HG02759 (cell line): Measurements from ENCODE around the gene PCYOX1L.
"Not testable (repeated sequence)": the region's sequence is repeated elsewhere in the genome, so short reads cannot be mapped to it uniquely, and the experiment has no call there.

ENCODE experiments used
- ATAC-seq: cut with Tn5 transposase; IDR thresholded peaks from one replicate; pipeline ENCODE4 v1.9.1; 2021; ENCODE audit warnings: mild to moderate bottlenecking, moderate library complexity; ENCODE audit not compliant: unreplicated experiment

Gene PCYOX1L

DNA sequence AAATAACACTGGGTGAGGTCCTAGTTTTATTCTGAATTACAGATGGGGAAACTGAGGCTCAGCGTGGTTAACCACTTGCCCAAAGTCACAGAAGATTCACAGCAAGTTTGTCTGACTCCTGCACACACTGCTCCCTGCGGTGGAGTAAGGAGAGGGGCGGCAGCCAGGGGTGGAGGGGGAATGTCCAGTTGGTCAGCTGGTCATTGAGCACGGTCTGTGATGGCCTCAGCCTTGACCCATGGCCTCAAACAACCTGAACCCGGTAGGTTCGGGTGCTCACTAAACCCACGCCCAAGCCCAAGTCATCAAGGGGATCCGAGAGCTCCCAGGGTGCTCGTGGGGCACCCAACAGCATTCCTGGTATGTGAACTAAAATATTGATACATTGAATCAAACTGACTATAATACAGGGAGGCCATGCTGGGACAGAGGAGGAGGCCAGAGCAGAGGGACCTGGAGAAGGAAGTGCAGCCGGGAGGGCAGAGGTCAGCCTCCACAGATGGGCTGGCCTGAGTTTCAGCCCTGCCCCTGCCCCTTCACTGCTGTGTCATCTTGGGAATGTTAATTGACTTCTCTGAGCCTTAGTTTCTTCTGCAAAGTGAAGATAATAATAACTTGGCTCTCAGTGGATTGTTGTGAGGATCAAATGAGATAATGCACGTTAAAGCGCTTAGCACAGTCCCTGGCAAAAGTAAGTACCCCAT, 24.8 kb downstream of the PCYOX1L start:
- ATAC-seq: no peak

DNA sequence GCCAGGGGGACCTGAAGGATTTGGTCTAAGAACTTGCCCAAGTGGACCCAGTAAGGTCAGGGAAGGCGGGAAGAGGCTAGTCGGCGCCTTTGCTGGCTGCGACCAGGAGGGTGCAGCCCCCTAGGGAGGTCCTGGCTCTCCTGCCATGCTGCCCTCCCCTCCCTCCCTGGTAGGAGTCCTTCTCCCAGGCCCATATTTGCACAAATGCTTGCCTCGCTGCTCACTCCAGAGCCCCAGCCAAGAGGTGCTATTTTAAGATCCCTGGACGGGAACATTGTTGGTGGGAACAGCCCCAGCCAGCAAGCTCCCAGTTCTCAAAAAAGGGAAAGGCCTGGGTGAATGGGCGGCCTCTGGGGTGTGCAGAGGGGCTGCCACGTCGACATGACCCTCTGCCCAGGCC, 25.6 kb downstream of the PCYOX1L start:
- ATAC-seq: no peak

DNA sequence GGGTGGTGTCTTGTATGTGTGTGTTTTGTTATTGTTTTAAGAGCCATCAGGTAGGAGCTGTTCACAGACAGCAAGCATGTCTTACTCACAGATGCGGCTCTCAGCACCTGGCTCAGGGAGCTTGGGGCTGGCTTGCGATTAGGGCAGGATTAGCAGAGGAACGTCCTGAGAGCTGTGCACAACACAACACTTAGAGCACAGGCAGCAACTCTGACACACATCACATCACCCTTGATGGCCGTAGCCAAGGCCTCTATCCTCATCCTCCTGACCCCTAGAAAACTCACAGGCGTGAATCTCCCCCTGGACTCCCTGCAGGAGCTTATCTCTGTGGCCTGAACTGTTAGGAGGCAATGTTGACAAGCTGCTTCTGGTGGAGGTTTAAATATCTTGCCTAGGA, 28.3 kb downstream of the PCYOX1L start:
- no peak for ATAC-seq

DNA sequence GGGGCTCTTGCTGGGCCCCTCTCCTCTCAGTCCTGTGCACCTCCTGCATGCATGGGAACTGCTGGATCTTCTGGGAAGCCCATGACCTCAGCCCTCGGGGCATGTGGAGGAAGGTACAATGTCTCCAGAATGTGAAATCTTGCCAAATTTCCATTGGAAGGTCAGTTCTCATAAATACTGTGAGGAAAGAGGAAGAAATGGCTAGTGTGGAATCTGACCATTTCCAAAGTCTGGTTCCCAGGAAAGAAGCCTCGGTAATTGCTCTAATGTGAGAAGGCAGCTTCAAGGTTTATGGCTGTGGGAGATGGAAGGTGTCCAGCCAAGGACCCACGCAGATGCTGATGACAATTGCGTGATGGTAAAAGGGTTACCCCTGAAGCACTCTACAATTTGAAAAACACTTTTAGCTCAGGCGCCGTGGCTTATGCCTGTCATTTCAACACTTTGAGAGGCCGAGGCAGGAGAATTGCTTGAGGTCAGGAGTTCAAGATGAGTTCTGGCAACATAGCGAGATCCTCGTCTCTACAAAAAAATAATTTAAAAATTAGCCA, 29.3 kb downstream of the PCYOX1L start:
- ATAC-seq: no peak

DNA sequence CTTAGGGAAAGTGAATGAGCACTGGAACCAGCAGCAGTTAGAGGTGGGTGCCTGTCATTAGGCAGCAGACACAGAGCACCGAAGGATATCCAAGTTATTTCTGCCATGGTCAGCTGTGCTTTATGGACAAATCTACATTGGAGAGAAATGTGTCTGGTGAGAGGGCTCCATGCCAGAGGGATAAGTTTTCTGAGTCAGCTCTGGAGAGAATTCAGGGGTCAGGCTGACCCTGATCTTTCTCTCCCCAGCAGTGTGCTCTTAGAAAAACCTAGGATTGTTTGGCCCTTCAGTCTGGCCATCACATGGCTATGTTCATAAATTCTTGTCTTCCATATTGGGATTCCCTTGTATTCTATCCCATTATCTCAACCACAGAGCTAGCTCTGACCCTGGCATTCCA, 30.1 kb downstream of the PCYOX1L start:
- ATAC-seq: no peak

DNA sequence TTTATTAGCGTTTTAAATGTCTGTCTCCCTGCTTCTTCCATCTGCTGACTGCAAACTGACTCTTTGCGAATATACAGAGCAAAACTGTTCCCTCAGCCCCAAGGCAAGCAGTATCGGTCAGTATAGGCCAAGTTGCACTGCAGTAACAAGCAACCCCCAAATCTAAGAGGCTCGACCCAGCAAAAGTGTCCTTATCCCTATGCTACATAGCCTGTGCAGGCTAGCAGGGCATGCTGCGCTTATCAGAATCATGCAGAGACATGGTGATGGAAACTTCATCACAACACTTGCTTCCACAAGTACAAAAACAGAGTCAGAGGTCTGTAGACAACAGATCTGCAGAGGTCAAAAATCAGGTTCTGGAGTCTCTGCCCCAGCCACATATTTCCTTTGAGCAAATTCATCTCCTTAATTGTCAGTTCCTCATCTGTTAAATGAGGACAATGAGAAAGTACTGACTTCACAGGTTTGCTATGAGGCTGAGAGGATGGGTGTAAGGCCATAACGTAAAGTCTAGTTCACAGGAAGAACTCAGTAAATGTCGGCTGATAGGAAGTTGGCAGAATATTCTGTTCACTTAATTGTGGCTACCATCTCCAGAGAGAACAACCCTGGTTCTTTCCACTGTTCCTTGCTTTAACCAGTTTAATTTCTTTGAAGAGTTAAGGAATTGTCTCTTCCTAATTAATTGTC, 30.8 kb downstream of the PCYOX1L start:
- no peak for ATAC-seq

DNA sequence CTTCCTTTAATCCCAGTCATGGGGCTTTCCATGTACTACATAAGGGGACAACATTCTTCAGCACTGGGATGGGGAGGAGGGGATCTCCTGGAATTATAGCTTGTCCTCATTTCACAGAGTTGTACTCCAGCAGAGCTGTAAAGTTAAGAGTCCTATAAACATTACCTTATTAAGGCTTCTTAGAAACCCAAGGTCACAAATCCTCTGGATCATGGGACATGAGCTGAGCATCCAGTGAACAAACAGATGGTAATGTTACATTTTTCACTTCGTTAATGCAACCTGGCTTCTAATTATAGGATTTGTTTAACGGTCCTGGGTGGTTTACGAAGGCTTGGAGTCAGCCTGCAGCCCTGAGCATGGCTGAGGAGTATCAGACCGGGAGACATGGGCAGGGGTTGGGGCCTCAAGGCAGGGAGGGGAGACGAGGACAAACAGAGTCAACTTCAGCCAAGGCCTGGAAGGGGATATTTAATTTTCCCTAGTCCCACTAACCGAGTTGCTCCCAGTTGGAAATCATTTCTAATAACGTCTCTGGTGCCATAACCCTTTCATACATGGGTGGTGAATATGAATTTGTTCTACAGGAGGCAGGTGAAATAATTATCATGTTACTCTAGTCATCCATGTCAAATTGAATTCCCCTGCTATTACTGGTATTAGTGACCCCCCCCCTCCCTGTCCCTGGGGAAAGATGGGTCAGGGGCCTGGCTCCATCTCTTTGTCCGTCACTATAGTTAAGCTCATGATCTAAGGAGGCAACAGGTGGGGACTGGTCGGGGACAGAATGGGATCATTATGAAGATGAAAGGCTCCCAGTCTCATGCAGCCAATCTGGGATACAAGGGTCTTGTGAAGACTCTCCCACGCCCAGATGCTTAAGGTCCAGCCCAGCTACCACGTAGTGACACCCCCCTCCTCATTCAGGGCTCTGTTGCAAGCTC, 32.0 kb downstream of the PCYOX1L start:
- no peak for ATAC-seq

DNA sequence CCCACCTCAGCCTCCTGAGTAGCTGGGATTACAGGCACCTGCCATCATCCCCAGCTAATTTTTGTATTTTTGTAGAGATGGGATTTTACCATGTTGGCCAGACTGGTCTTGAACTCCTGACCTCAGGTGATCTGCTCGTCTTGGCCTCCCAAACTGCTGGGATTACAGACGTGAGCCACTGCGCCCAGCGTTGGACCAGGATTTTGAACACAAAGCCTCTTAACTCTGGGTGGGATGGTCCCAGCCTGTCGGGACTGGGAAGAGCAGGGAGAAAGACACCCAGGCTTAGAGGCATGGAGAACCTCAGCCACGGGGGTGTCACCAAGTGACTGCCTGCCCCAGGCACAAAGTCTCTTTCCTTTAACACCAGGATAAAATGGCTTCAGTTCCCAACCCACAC, 33.2 kb downstream of the PCYOX1L start:
- not testable (repeated sequence) for ATAC-seq

DNA sequence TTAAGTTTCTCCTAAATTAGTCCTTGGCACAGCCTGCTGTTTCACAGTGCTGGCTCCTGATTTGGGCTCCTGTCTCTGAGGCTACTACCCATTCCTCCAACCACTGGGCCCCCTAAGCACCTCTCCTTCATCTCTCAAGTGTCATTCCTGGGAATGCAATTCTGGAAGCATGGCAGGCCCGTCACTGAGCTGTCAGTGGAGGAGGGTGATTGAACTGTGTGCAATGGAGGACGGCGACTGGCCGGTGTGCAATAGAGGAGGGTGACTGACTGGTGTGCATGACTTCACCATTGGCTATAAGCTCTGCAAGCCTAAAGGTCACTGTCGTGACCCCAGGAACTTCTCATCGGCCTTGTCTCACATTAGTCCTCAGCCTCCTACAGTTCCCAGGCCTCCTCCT, 33.7 kb downstream of the PCYOX1L start:
- ATAC-seq: no peak

DNA sequence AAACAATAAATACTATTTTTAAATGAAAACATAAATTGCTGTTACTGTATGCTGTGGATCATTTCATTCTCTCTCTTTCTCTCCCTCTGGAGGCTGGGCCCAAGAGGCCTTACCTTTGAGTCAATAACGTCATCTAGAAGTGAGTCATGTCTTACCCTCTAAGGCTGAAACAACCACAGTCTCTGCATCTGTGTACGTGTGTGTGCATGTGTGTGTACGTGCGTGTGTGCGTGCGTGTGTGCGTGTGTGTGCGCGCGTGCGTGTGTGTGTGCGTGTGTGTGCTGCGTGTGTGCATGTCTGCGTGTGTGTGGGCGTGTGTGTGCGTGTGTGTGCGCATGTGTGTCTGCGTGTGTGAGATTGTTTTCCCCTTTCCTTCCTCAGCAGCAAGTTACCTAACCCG, 34.9 kb downstream of the PCYOX1L start:
- ATAC-seq: no peak

DNA sequence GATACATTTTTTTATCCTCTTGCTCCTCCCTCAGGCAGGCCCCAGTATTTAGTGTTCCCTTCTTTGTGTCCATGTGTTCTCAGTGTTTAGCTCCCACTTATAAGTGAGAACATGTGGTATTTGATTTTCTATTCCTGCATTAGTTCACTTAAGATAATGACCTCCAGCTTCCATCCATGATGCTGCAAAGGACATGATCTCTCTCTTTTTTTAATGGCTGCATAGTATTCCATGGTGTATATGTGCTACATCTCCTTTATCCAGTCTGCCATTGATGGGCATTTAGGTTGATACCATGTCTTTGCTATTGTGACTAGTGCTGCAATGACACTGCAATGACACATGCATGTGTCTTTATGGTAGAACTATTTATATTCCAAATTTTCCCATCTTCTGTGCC, 37.1 kb downstream of the PCYOX1L start:
- not testable (repeated sequence) for ATAC-seq

DNA sequence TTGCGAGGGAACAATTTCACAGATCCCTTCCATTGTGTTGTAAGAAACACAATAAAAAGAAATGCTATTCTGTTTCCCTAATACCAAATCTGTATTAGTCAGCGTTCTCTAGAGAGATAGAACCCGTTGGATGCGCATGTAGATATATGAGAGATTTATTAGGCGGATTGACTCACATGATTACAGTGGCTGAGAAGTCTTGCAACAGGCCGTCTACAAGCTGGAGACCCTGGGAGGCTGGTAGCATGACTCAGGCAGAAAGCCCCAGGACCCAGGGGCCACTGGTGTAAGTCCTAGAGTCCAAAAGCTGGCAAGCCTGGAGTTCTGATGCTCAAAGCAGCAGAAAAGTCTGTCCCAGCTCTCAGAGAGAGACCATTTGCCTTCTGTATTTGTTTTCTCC, 39.7 kb downstream of the PCYOX1L start:
- ATAC-seq: no peak

DNA sequence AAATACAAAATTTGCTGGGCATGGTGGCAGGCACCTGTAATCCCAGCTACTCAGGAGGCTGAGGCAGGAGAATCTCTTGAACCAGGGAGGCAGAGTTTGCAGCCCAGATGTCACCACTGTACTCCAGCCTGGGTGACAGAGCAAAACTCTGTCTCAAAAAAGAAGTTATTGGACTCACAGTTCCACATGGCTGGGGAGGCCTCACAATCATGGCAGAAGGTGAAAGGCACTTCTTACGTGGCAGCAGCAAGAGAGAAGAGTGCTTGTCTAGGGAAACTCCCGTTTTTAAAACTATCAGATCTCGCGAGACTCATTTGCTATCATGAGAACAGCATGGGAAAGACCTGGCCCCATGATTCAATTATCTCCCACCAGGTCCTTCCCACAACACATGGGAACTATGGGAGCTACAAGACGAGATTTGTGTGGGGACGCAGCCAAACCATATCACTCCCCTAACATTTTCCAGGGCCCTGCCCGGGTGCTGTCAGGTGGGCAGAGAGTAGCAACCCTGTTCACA, 41.0 kb downstream of the PCYOX1L start:
- not testable (repeated sequence) for ATAC-seq

DNA sequence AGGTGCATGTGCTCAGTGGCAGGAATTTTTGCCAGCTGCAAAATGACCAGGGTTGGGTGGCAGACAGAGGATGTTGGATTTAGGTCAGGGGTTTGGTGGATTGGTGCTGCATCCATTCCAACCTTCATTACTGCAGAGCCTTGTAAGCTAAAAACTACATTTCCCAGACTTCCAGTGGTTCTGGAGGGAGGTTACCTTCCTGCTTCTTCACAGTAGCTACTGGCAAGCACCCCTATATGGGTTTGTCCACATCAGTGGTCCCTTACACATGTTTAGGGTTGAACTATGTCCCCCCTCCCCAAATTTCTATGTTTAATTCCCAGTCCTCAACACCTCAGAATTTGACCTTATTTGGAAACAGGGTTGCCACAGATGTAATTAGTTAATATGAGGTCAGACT, 41.9 kb downstream of the PCYOX1L start:
- ATAC-seq: no peak

DNA sequence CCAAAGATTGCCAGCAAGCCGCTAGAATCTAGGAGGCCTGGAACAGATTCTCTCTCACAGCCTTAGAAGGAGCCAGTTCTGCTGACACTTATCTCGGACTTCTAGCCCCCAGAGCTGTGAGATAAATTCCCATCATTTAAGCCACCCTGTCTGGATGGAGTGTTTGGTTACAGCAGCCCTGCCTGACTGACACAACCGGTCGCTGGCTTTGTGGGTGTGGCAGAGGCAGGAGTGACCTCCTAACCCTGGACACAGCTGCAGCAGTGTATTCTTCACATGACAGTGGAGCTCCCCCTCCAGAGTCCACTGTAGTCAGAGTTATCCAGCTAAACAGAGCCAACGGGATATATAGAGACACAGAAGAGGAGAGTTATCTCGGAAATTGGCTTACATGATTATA, 42.5 kb downstream of the PCYOX1L start:
- no peak for ATAC-seq

DNA sequence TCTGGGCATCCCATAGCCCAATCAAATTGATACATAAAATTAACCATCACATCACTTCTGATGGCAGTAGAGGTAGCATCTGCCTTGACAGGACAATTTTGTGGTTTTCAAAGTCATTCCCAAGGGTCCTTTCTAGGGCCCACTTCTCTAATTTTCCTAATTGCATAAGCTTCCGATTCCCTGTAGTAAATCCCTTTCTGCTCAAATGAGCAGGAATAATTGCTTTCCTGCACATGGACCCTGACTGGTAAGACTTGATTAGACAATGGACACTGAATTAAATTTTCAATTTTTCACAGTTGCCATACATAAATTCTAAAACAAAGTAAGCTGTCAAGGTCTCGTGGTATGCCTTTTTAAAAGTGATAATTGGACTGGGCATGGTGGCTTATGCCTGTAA, 43.2 kb downstream of the PCYOX1L start:
- no peak for ATAC-seq

DNA sequence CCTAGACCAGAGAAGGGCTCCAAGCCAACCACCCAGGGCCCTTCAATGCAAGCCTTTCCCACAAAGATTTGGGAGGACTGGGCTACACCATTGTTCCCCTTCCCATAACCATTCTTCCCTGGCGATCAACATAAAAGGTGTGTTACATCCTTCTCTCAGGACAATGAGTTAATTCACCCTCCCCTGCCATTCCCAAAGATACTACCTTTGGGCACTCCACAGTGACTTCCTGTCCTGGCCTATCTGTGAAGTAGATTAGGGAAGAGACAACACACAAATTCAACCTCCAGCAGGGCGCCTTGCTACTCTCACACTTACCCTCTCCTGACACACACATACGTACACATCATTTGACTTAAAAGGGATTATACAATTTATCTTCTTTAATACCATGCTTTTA, 44.4 kb downstream of the PCYOX1L start:
- ATAC-seq: no peak

DNA sequence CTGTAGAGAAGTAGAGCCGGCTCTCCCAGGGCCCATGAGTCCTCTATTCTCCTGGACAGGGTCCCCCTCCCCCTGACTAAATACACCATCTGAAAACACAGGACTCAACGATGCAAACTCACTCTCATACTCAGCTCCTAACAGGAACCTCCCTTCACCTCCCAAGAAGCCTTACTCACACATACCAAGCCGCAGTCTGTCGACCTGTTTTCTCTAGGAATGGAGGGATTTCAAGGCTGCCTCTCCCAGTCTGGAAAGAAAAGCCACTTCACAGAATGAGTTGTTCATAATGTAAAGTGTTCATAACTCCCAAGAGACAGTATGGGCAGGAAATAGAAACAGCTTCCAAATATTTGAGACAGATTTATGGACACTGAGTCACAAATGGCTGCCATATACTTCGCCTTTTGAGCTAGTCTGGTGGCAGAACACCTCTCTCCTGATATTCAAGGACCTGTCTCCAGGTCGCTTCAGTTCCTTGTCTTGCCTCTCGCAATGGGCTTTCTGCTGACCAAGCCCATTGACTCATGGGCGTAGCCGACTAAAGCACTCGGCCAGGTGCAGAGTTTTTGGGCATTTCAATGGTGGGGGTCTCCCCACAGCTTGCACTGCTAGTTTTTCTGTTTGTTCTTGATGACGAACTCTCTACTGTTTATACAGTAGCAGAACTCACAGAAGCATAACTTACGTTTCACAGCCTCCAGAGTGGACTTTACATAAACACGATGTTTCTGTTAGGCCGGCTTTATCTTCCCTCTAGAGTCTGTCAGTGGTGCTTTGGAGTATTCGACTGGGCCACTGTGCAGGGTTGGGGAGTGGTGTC, 46.3 kb downstream of the PCYOX1L start:
- no peak for ATAC-seq

DNA sequence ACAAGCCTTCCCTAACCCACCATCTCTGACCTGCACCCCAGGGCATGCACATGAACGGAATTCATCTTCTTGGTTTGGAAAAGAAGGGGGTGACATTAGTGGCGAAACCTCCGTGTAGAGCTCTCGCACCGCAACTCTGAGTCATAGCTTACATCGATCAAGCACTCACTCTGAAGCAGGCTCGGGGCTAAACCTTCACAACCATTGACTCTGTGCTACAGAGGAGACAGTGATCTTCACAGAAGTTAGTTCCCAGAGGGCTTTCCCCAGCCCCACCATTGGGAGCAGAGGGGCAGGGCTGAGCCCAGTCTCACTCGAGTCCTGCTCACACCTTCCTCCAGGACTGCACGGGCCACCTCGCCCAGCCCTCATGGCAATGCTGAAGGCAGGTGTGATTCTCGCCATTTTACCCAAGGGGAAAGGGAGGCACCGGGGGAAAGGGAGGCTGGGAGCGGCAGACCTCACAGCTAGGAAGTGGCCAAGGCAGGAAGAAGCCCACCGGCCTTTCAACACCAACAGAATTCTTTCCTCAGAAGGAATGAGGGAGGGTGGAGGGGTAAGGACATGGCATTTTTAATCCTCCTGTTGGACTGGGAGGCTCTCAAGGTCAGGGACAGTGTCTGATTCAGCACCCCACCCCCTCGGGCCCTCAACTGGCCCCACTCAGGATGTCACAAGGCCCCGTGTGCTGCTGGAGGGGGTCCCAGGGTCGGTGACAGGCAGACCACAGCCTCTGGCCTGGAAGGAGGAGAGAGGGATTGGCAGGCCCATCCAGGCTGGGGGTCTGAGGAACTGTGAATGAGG, 47.1 kb downstream of the PCYOX1L start:
- no peak for ATAC-seq
